NK-92 (cell line): ENCODE measurements around the gene CC2D1A.

Experiments
- DNase-seq: peaks from one replicate; lab custom pipeline; 2025; ENCODE audit not compliant: unreplicated experiment; lab: John Stamatoyannopoulos, UW

Gene CC2D1A

DNA sequence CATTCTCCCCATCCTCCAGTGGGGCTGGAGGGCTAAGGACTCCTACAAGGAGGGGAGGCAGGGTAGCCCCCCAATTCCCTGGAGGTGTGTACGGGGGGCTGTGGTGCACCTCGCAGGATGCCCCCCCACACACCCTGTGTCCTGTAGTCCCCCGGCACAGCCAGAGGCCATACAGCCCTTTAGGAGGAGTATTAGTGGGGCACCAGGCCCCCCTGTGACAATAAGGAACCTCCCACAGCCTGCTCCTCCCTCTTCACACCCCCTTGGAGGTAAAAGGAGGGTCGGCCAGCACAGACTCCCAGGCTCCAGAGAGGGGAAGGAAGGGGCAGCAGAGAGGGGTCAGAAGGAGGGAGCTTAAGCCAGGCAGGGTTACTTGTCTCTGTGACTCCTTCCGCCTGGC, 29.2 kb upstream of the CC2D1A start, which contains the start of gene NANOS3:
NANOS3 (plus strand) TSS at position 301 of the 400 bp plus-strand sequence. CDS start 115 bp downstream, outside the sequence.
- no peak for DNase-seq

DNA sequence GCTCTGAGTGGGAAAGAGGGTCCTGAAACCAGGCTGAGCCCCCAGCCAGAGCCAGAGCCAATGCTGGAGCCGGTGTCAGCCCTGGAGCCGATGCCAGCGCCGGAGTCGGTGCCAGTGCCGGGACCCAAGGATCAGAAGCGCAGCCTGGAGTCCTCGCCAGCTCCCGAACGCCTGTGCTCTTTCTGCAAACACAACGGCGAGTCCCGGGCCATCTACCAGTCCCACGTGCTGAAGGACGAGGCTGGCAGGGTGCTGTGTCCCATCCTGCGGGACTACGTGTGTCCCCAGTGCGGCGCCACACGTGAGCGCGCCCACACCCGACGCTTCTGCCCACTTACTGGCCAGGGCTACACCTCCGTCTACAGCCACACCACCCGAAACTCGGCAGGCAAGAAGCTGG, 28.7 kb upstream of the CC2D1A start:
- DNase-seq, result no peak

DNA sequence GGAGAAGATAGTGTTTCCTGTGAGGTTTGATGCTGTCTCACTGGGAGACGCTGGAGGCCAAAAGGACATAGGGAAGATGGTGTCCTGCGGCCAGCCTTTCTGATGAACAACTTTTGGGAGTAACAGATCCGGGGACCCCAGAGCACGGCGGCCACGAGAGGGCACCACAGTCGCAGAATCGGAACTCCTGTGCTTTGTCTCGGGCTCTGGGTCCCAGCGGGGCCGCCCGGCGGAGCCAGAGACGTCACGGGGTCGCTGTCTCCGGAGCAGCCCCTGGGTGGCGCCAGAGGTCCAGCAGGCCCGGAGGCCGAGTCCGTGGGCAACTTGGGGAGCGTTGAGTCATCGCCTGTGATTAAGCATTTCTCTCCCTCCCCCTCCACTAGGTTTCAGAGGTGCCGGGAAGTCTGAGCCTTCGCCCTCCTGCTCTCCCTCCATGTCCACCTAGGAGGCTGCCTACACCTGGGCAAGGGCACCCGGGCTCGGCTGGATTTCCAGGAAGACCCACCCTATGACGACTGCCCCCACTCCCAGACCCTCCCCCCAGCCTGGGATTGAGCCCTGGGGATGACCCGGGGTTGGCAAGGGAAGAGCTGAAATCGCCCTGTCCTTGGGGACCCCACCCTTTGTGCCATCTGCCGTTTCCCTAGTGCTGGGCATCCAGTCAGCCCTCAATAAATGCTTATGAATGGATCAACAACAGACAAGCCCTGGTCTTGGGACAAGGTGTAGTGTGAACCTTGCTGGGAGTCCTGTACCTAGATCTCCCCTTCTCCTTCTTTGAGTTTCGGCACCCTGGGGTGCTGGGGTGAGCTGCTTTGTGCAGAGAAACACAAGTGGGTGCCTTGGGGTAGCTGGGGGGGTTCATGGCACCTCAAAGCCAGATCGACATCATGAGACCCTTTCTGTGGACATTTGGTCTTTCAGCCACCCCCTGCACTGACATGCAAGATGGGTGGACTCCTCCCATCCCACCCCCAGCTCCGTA, 25.6 kb upstream of the CC2D1A start:
- DNase-seq, result peak; percentile 48

DNA sequence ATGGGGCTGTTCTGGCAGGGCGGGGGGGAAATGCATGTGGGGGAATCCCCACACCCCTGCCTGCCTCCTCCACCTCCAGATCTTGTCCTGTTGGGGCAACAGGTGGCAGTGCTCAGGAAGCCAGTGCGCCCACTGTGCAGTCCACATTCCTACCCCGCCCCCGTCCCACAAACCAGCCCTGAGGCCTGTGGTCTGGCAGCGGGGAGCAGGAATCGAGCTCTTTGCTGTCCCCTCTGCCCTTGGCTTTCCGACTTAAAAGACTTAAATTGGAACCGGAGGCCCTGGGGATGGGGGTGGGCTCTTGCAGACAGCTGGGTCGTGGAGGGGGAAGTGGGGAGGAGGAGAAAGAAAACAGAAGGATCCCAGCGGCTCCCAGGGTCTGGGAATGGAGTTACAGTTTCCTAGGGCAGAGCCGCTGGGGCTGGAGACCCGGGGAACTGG, 24.7 kb upstream of the CC2D1A start:
- no peak for DNase-seq

DNA sequence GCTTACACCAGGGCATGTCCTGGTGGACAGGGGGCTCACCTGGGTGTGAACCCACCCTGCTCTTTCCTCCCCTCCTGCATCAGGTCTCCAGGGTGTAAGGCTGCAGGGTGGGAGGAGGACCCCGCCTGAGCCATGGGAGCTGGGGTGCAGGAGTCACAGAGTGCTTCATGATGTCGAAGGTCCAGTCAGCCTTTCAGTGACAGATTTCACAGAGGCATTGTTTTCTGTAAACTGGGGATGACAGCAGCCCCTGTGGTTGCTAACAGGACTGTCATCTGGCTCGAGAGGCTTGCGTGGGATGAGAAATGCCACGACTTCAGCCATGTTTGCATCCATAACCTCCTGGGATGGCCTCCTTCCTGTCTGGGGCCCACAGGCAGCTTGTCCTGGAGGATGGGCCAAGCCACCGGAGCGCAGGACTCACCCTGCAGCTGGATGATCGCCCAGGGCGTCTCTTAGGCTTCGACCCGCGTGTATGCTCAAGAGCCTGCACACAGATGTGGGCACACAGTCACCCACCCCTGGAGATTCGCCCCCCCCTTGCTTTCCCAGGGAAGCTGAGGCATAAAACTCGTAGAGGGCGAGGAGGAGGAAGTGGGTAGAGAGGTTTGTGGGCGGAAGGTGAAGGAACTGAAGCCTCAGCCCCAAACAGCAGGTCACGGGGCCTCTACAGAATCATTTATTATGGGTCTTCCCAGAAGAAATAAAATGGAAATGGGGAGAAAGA, 24.1 kb upstream of the CC2D1A start:
- DNase-seq, result no peak

DNA sequence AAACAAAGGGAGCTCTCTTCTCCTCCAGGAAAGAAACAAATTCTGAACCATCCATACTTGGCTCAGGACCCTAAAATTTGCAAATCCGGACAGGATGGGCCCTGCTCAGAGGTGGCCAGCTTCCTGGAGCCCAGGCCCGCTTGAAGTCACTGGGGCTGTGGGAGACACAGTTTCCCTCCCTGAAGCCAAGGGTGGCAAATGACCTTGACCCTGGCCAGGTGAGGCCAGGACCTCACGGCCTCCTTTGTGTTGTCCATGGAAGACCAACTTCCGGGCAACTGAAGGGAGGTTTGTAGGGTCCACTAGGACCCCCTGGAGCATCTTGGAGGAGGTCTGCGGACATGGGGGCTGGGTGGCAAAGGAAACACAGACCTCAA, 23.6 kb upstream of the CC2D1A start:
- DNase-seq, result no peak

DNA sequence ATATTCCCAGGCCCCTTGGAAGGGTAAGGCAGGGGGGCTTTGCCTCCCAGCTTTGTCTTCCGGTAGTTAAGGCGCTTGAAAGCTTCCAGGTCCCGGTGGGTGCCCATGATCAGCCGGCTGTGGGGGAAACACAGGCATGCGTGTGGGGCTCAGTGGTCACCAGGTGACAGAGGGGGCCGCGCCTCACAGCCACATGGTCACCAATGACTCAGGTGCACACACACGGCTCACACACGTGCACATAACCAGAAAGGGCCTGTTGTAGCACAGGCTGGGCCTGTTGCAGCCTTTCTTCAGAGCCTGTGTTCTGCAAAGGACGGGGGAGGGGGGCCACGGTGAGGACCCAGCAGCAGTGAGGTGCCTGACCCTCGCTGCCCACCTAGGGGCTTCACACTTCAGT, 23.2 kb upstream of the CC2D1A start:
- DNase-seq, result no peak

DNA sequence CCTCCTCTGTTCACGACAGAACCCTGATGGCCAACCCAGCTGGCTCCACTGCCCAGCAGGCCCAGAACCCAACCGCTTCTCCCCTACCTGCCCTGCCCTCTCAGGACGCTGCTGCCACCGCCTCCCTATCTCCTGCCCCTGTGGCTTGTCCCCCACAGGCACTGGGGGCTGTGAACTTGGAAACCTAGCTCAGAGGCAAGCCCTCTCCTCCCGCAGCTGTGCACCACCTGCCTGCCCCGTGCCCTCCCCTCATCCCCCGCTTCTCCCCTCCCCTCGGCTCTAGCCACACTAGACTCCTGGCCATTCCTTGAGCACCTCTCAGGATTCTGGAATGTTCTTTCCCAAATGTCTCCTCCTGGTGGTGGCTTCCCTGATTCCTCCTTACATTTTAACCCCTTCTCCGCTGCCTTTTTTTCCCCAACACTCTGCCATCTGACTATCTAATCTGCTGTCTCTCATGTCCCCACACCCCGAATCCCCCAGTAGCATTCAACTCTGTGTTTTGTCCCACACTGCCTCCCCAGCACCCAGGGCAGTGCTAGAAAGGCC, 22.4 kb upstream of the CC2D1A start:
- DNase-seq, result no peak

DNA sequence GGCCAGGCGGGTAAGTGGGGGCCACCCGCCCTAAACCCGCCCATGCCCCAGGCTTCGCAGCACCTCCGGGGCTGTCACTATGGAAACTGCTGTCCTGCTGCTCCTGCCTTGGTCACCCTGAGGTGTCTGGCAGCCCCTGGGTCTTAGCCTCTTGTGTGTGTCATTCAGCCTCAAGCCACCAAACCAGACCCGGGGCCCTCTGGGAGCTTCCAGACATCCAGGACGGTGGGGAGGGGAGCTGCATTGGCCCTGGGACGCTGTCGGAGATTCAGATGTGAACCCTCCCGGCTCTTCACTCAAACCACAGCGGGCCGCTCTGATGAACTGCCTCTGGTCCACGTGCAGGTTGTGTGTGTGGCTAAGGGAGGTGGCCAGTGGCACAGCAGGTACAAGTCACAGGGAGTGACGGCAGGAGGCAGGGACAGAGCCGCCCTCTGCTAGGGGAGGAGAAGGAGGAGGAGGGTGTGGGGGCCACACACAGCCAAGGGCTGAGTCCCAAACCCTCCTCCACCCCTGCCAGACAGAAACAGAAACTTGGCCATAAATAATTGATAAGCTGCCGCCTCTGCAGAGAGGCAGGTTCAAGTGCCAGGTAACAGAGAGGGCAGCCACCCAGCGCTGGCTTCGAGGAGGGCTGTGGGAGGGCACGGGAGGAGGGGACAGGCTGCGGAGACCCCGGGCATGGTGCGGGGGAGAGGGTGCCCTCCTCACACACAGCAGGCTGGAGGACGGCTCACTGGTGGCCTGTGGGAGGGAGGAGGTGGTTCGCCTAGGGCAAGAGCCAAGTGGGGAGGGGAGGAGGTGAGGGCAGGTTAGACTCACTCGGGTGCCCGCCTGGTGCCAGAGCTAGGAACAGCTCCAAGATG, 21.0 kb upstream of the CC2D1A start:
- DNase-seq, result no peak

DNA sequence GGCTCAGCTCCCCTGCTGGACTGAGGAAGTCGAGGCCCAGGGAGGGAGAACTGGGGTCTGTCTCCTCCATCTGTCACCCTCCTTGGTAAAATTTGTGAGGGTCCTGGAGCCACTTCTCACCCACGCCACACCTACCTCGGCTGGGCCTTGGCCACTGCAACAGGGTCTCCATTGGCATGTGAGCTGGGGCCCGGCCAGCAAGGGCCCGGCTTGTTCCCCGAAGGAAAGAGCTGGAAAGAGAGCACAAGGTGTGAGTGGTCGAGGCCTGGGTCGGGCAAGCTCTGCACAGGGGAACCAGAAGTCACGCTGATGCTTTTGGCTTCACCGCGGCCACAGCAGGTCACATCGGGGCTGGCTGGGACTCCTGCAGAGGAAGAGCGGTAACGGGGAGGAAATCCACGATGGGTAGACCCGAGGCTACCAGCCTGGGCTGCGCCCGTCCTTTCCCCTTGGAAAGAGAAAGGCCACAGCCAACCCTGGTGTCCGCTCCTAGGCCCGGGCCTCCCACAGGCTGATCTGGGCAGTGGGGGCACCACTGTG, 20.1 kb upstream of the CC2D1A start:
- DNase-seq, result no peak

DNA sequence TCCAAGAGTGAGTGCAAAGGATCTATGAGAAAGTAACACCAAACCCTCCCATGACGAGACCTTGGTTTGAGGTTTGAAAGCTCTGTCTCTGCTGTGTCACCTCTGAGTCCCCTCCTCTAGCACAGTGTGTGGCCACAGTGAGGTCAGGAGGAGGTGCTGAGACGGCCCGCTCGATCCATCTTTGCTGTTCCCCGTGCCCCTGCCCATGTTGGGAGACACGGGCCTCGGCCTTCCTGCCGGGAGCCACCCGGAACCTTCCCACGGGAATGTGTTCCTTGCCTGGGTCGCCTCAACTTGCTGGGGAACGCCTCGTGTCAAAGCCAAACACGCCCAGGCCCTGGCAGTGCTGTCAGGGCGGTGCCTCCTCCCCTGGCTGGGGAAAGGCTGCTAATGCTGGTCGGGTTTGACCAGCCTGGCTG, 19.0 kb upstream of the CC2D1A start:
- no peak for DNase-seq

DNA sequence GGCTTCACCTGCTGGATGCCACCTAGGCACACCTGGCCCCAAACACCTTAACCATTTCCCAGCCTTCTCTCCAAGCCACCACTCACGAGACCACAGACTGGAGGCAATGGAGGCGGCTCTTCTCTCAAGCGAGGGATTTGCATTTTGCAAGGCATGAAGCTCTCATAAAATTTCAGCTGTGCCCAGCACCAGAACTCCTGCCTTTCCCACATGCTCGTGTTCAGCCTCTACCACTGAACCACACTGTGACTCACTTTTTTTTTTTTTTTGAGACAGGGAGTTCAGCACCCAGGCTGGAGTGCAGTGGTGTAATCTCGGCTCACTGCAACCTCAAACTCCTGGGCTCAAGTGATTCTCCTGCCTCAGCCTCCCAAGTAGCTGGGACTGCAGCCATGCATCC, 18.5 kb upstream of the CC2D1A start:
- DNase-seq, result no peak

DNA sequence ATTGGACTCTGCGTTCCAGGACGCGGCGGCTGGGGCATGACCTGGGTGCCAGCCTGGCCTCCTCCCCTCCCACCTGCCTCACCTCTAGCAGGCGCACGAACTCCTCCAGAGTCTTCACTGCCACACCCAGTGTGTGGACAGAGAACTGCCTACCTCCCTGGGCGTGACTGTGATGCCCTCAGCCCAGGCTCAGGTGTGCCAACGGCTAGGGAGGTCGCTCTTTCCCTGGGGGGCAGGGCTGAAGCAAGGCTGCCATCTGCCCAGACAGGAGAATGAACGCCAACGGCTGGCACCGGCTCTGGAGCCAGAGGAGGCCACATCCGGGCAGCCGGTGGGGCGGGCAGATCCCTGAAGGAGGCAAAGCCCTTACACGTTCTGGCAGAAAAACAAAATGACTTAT, 17.7 kb upstream of the CC2D1A start:
- no peak for DNase-seq

DNA sequence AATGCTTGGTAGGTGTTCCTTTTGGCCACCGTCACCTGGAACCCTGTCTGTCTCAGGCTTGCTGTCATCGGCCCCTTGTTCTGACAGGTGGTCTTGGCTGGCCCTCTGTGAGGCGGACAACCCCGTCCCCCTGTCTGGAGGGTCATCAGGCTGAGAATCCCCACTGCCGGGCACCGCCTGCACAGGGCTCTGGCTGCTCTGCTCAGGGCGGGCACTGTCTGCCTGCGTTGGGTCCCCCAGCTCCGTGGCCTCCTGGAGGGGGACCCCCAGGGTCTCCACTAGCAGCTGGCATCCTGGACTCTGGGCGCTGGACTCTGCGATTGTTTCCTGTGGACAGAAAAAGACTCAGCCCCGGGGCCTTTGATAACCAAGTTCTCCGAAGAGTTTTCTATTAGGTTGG, 15.9 kb upstream of the CC2D1A start:
- DNase-seq, result no peak

DNA sequence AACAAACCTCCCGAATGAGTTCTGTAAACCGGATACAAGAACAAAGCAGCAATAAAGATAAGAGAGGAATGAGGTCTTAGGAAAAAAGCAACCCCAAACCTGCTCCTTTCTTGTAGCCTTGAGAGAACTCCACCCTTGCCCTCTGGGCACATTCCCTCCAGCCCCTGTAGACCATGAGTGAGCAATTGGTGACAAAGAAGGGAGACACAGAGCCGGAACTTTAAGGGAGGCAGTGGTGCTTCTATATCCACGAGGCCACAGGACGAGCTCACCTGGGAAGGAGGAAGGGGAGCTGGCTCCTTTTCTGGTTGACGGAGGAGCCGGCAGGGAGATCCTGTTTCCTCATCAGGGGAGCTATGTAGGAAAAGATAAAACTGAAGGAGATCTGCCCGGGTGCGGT, 13.1 kb upstream of the CC2D1A start:
- no peak for DNase-seq

DNA sequence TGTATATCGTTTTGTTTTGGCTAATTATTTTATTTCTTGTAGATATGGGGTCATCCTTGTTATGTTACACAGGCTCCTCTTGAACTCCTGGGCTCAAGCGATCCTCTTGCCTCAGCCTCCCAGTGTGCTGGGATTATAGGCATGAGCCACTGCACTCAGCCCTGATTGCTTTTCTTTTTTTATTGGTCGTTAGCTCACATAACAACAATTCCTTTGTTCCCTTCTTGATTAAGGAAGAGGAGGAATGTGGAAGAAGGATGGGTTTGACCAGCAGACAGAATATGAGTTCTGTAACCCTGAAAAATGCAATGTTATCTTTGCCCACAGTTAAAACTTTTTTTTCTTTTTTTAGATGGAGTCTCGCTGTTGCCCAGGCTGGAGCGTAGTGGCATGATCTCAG, 11.4 kb upstream of the CC2D1A start:
- no peak for DNase-seq

DNA sequence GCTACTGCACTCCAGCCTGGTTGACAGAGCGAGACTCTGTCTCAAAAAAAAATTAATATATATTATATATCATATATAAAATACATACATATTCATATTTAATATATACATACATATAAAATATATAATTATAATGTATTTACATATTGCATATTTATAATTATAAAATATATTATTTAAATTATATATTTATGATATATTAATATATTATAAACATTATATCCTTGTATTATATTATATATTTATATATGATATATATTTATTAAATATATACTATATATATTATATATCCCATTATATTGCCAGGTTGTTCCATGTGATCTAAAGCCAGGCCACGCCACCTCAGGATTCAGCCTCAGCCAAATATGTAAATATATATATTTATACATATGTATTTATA, 9.8 kb upstream of the CC2D1A start:
- DNase-seq, result no peak

DNA sequence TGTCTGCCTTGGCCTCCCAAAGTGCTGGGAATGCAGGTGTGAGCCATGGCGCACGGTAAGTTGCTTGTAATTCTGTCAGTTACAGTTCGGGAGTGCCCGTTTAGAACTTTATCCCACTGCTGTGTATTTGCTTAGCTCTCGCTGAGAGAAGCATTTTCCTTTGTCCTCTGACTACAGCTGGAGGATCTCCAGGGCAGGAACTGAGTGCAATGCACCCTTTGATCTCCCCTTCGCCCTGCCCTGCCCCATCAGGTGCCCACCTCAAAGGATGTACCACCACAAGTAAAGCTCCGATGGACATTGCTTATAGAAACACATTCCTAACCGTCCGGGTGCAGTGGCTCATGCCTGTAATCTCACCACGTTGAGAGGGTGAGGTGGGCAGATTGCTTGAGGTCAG, 6.6 kb upstream of the CC2D1A start:
- DNase-seq, result no peak

DNA sequence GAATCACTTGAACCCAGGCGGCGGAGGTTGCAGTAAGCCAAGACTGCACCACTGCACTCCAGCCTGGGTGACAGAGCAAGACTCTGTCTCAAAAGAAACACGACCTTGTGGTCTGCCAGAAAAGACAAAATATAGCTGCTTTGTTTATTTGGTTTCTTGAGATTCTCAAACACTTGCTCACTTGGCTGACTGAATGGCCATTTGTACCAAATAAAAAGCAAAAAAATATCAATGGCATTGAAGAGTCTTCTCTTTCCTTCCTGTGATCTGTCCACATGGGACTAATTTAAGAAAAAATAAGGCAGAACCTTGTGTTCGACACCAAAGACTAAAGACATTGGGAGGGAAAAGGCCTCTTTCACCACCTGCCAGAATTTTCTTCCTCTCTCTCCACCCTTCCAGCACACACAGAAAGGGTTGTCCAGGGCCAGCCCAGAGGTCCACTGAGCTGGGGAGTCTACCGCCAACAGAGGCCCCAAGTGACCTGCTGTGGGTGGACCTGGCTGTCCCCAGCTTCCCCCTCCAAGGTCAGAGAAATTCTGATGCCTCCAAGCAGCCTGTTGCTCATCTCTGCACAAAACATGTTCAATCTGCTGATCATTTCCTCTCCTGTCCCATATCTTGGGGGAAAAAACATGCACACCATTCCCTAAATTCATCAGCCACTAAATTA, 6.0 kb upstream of the CC2D1A start:
- no peak for DNase-seq

DNA sequence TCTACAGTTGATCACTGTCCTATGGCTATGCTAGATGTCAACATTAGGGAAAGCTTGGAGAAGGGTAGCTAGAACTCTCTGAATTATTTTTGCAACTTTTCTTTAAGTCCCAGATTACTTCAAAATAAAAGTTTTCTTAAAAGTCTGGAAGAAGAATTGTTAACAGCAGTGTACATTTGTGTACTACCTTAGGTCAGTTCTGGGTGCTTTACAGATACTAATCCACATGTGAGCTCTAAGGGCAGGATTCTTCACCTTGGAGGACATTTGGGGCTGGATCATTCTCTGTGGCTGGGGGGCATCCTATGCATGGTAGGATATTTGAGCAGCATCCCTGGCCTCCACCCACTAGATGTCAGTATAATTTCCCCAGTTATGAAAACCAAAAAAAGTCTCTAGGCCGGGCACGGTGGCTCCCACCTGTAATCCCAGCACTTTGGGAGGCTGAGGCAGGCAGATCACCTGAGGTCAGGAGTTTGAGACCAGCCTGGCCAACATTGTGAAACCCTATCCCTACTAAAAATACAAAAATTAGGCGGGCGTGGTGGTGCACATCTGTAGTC, 2.9 kb upstream of the CC2D1A start:
- no peak for DNase-seq
